GM12878 (cell line): ENCODE data around the gene PLEKHA5. TPM values are rescaled to one million over a fixed set of nuclear protein-coding genes. Genes with fewer than 3 reads are reported as not detected.
A peak's percentile ranks its signal among the peaks of the same experiment; 100 is the strongest.

ENCODE experiments used
- ATAC-seq: fragments of 200-7000 bp; cut with Tn5 transposase; 3 replicates; pipeline ENCODE4 v1.9.1; 2020; ENCODE audit warnings: mild to moderate bottlenecking, moderate library complexity
- Bru-seq: library from RNA; stranded (reverse); fragments of 400-500 nt; gene quantifications from one replicate; lab custom pipeline; 2021; lab: Mats Ljungman, UMichigan
- BruChase-seq, 2 experiments: library from RNA; stranded (reverse); fragments of 400-500 nt; gene quantifications; one replicate each; lab custom pipeline; 2021; lab: Mats Ljungman, UMichigan
- BruUV-seq: library from RNA; stranded (reverse); fragments of 400-500 nt; replicated peaks from 2 replicates; lab custom pipeline; 2021; lab: Mats Ljungman, UMichigan
- CTCF ChIA-PET: fragments of 300-600 bp; sonication (Branson Sonifier 250); formaldehyde crosslinking; extraction: SDS; loops from one replicate; lab custom pipeline; 2021; ENCODE audit warnings: inconsistent platforms; lab: Yijun Ruan, JAX
- POLR2A ChIA-PET: fragments of 350-600 bp; formaldehyde crosslinking; extraction: SDS; loops from one replicate; lab custom pipeline; 2021; ENCODE audit warnings: inconsistent platforms; lab: Charles Lee
- RAD21 ChIA-PET: fragments of 300-600 bp; sonication (Branson Sonifier 250); formaldehyde crosslinking; loops from one replicate; lab custom pipeline; 2023; ENCODE audit warnings: antibody characterized with exemption; ENCODE audit not compliant: unreplicated experiment; lab: Charles Lee
- SMC1A ChIA-PET: fragments of 300-600 bp; sonication (Branson Sonifier 250); formaldehyde crosslinking; loops from one replicate; lab custom pipeline; 2023; ENCODE audit not compliant: unreplicated experiment, uncharacterized antibody; lab: Charles Lee
- DNase-seq: peaks from one replicate; pipeline ENCODE4 v3.0.0-alpha.2; 2011; ENCODE audit warnings: low read depth, low spot score
- FAIRE-seq: peaks from 3 replicates; lab custom pipeline; 2011; peaks lifted over from hg19 to GRCh38; lab: Jason Lieb, UNC
- H2AFZ ChIP-seq: 2 replicates; pipeline ENCODE4 v1.6.0; 2011; ENCODE audit warnings: low read depth, low read length, control low read depth; ENCODE audit not compliant: control insufficient read depth
- H3K27ac ChIP-seq: 2 replicates; pipeline ENCODE4 v1.5.1; 2011; ENCODE audit warnings: control low read depth; ENCODE audit not compliant: control insufficient read depth, insufficient read depth
- H3K27me3 ChIP-seq, 2 experiments: replicated peaks in 1 of 2; 2 replicates each; pipeline versions ENCODE4 v1.6.0 to v1.6.1; 2011; ENCODE audit warnings: low read length in 1 of 2; ENCODE audit not compliant: control insufficient read depth in 2 of 2, insufficient read depth in 2 of 2
- H3K36me3 ChIP-seq, 2 experiments: 2 replicates each; pipeline ENCODE4 v1.5.1; 2011; ENCODE audit warnings: low read length in 1 of 2; ENCODE audit not compliant: control insufficient read depth in 2 of 2, insufficient read depth in 2 of 2
- H3K4me1 ChIP-seq: 2 replicates; pipeline ENCODE4 v1.6.1; 2011; ENCODE audit warnings: mild to moderate bottlenecking, low read length, moderate library complexity, mixed read lengths; ENCODE audit not compliant: control insufficient read depth, insufficient read depth
- H3K4me2 ChIP-seq: 2 replicates; pipeline ENCODE4 v1.6.0; 2011; ENCODE audit warnings: control low read depth; ENCODE audit not compliant: control insufficient read depth, insufficient read depth
- H3K4me3 ChIP-seq: fragments of 200-600 bp; sonication (generic); 2 replicates; pipeline ENCODE4 v1.5.1; 2016
- H3K79me2 ChIP-seq: 2 replicates; pipeline ENCODE4 v1.6.0; 2011; ENCODE audit warnings: low read length; ENCODE audit not compliant: control insufficient read depth, insufficient read depth
- H3K9ac ChIP-seq: 2 replicates; pipeline ENCODE4 v1.8.0; 2011; ENCODE audit warnings: low read length, control low read depth, mixed read lengths; ENCODE audit not compliant: control insufficient read depth, insufficient read depth
- H3K9me3 ChIP-seq: replicated peaks from 3 replicates; pipeline ENCODE4 v1.5.1; 2011; ENCODE audit warnings: mild to moderate bottlenecking, low read length; ENCODE audit not compliant: control insufficient read depth, insufficient read depth
- H4K20me1 ChIP-seq: 2 replicates; pipeline ENCODE4 v1.6.0; 2011; ENCODE audit not compliant: control insufficient read depth, insufficient read depth
- CBFB ChIP-seq: IDR thresholded peaks from 2 replicates; pipeline ENCODE4 v1.6.1; 2016; ENCODE audit warnings: antibody characterized with exemption, low read depth
- GABPA ChIP-seq: IDR thresholded peaks from 2 replicates; pipeline ENCODE4 v1.6.1; 2014; ENCODE audit warnings: antibody characterized with exemption, low read depth, mild to moderate bottlenecking, inconsistent platforms
- HDGF ChIP-seq: fragments of 450-650 bp; IDR thresholded peaks from 2 replicates; pipeline ENCODE4 v1.6.1; 2016; ENCODE audit warnings: antibody characterized with exemption
- NBN ChIP-seq: fragments of 450-650 bp; IDR thresholded peaks from 2 replicates; pipeline ENCODE4 v1.6.1; 2016
- RAD51 ChIP-seq: fragments of 450-650 bp; IDR thresholded peaks from 2 replicates; pipeline ENCODE4 v1.6.1; 2016; ENCODE audit warnings: moderate library complexity, mild to moderate bottlenecking, inconsistent platforms
- SIN3A ChIP-seq: IDR thresholded peaks from 2 replicates; pipeline ENCODE4 v1.6.1; 2012; ENCODE audit warnings: low read depth, low read length, improper control_type of control experiment
- SPI1 ChIP-seq: IDR thresholded peaks from 2 replicates; pipeline ENCODE4 v1.6.1; 2011; ENCODE audit warnings: low read depth, mild to moderate bottlenecking, low read length, moderate library complexity, borderline replicate concordance; ENCODE audit not compliant: insufficient read depth
- STAT3 ChIP-seq: IDR thresholded peaks from 2 replicates; pipeline ENCODE4 v1.6.1; 2011; ENCODE audit warnings: low read depth, low read length, improper control_type of control experiment
- TBL1XR1 ChIP-seq: IDR thresholded peaks from 2 replicates; pipeline ENCODE4 v1.6.1; 2012; ENCODE audit warnings: low read depth, low read length, improper control_type of control experiment
- TCF12 ChIP-seq: IDR thresholded peaks from 2 replicates; pipeline ENCODE4 v1.6.1; 2011; ENCODE audit warnings: low read depth, mild to moderate bottlenecking, low read length
- ZNF687 ChIP-seq: fragments of 450-650 bp; IDR thresholded peaks from 2 replicates; pipeline ENCODE4 v1.6.1; 2017; ENCODE audit warnings: mild to moderate bottlenecking, moderate library complexity
- WGBS: methylation state at CpG from one replicate; pipeline ENCODE4 v1.1.6; 2016; ENCODE audit warnings: low lambda C conversion rate; ENCODE audit not compliant: insufficient replicate concordance, insufficient coverage; ENCODE audit errors: missing lambda C conversion rate; 5-methylcytosine and 5-hydroxymethylcytosine counted together
- in situ Hi-C: fragments of 300-500 bp; cut with MboI; formaldehyde crosslinking; loops from 9 replicates; pipeline ENCODE4 v1.14.3; 2018; ENCODE audit warnings: mixed read lengths
- intact Hi-C: fragments of 100-400 bp; cut with micrococcal nuclease; formaldehyde crosslinking; loops from one replicate; pipeline ENCODE4 v1.14.2; 2022; ENCODE audit not compliant: unreplicated experiment
- long read RNA-seq, 2 experiments: library from polyadenylated mRNA; unstranded; transcript quantifications; one replicate each; pipeline ENCODE4 v2.0.0, GENCODE V29; 2019 to 2020
- polyA minus RNA-seq, 3 experiments: library from RNA; depleted of rRNA, polyadenylated mRNA; stranded (reverse); fragments of >200 nt; gene quantifications; 2 replicates each; pipeline ENCODE4 v1.2.3, GENCODE V29; 2011
- polyA plus RNA-seq, 11 experiments: library from polyadenylated mRNA; depleted of rRNA in 4 of 11; unstranded in 6 of 11; stranded (reverse) in 5 of 11; fragments of >200 nt; fragmentation: Nextera tagmentation in 4 of 11; fragmentation: Illumina TruSeq in 1 of 11; extraction: Ambion mirVana in 4 of 11; extraction: Trizol in 1 of 11; gene quantifications; 1 replicate in 1 of 11; 2 replicates in 10 of 11; pipeline versions ENCODE4 v1.2.1 to v1.2.3, GENCODE V29; 2011 to 2016; ENCODE audit warnings: inconsistent platforms in 2 of 11, missing spikeins in 2 of 11, low read depth in 1 of 11
- total RNA-seq, 4 experiments: library from RNA; depleted of rRNA in 3 of 4; stranded (reverse); fragments of >200 nt in 3 of 4; fragmentation: Illumina TruSeq in 1 of 4; extraction: Trizol in 1 of 4; gene quantifications; 2 replicates each; pipeline versions ENCODE4 v1.2.1 to v1.2.3, GENCODE V29; 2013 to 2021

The PLEKHA5 gene
- total RNA-seq (2013; cell fraction: nucleolus; rRNA removed), result not detected in 2 replicates
- 0.05 and 0.11 TPM in 2 replicates for total RNA-seq (2014; rRNA removed)
- total RNA-seq (2014; rRNA removed; fragmentation: Illumina TruSeq; extraction: Trizol), result 0.18 and 0.23 TPM in 2 replicates
- 0.33 and 0.51 TPM in 2 replicates for total RNA-seq (2021)
- polyA plus RNA-seq (2011; ENCODE audit: low read depth), result not detected
- polyA plus RNA-seq (2011; rRNA removed), result not detected in 2 replicates
- not detected in 2 replicates for polyA plus RNA-seq (2011; cell fraction: cytosol; rRNA removed)
- polyA plus RNA-seq (2011; cell fraction: nucleus; rRNA removed), result not detected in 2 replicates
- 0.06 and 0.08 TPM in 2 replicates for polyA plus RNA-seq (2012)
- 0.21 and 0.51 TPM in 2 replicates for polyA plus RNA-seq (2014; fragmentation: Illumina TruSeq; extraction: Trizol)
- under 1 TPM in 1 of 2 experiments, not detected in 1; 0.09 TPM for polyA plus RNA-seq (2014; fragmentation: Nextera tagmentation; extraction: Ambion mirVana)
- 0.09 TPM in 2 replicates for polyA plus RNA-seq (2014; rRNA removed)
- polyA plus RNA-seq (2016; fragmentation: Nextera tagmentation; extraction: Ambion mirVana), result under 1 TPM in 1 of 2 experiments, not detected in 1; 0.28 TPM
- polyA minus RNA-seq (2011; rRNA and poly(A)+ RNA removed), result not detected in 2 replicates
- polyA minus RNA-seq (2011; cell fraction: cytosol; rRNA and poly(A)+ RNA removed), result not detected in 2 replicates
- not detected in 2 replicates for polyA minus RNA-seq (2011; cell fraction: nucleus; rRNA and poly(A)+ RNA removed)
- percentile 9 among the genes with signal in this experiment for Bru-seq, nascent RNA
- BruChase-seq, experiment 1, labeled RNA remaining after a 6-hour chase, result percentile 8 among the genes with signal in this experiment
- BruChase-seq, experiment 2, labeled RNA remaining after a 2-hour chase, result percentile 9 among the genes with signal in this experiment
- long read RNA-seq, experiment 1, result 0 reads
- long read RNA-seq, experiment 2, partial matches to known transcripts, result 0 of 1 reads
- long read RNA-seq, experiment 2, other reads (novel, unspliced or antisense), result 1 of 1 reads

GRCh38 chr12:19129486-19130223, at the start of gene PLEKHA5:
Gene PLEKHA5 (plus strand): TSS chr12:19129733. CDS start chr12:19129800, 67 bp downstream.
- FAIRE-seq, result no peak
- DNase-seq, result no peak
- peak within 1 kb of the TSS; percentile 27; the same call in 1 of the 2 replicates for H3K4me3 ChIP-seq
- ChIA-PET CTCF (no interaction called here), POLR2A (no interaction called here)
- TF ChIP-seq HDGF (no peak), RAD51 (no peak), NBN (no peak), CBFB (no peak), TBL1XR1 (no peak), GABPA (no peak), STAT3 (no peak), SIN3A (no peak), SPI1 (no peak), ZNF687 (no peak), TCF12 (no peak)
- TF ChIP-seq, all 136 proteins: peak for 0
- H3K4me2 ChIP-seq, result peak within 1 kb of the TSS; percentile 64
- intact Hi-C loops (no loop called here), in situ Hi-C loops (no loop called here)
- no peaks in the 10 kb centered on the region for H4K20me1 ChIP-seq
- H3K27ac ChIP-seq, result no peak within 1 kb of the TSS
- H3K9me3 ChIP-seq, result no peaks in the 10 kb centered on the region; the same call in 1 of the 3 replicates
- peak; percentile 67 for ATAC-seq
- no peaks in the 10 kb centered on the region for H3K79me2 ChIP-seq
- H3K27me3 ChIP-seq, result peaks cover 3 to 4% of the 10 kb centered on the region in 2 experiments; a peak in 3 of 4 replicates
- 16% methylated on average over 41 of the region's 103 CpGs for WGBS
- H3K9ac ChIP-seq, result no peak within 1 kb of the TSS
- BruUV-seq, result no TSS peak
- H3K4me1 ChIP-seq, result no peaks in the 10 kb centered on the region
- no peaks in the 10 kb centered on the region for H3K36me3 ChIP-seq
- ChIA-PET RAD21 (no interaction called here), SMC1A (no interaction called here)
- peak within 1 kb of the TSS; percentile 12; the same call in 1 of the 2 replicates for H2AFZ ChIP-seq
